Vagina (tissue), 2 donors: ENCODE data around the gene PSMC3.

Experiments
- CTCF ChIP-seq, 3 experiments: fragments of 450-650 bp in 2 of 3; fragments of 200-600 bp in 1 of 3; sonication (generic) in 1 of 3; IDR thresholded peaks; one replicate each; pipeline ENCODE4 v1.5.1; 2017 to 2019; ENCODE audit warnings: antibody characterized with exemption in 3 of 3, mild to moderate bottlenecking in 2 of 3, moderate library complexity in 2 of 3
- POLR2A ChIP-seq, 2 donors: fragments of 450-650 bp; IDR thresholded peaks; one replicate each; pipeline ENCODE4 v1.6.1; 2017; ENCODE audit warnings: antibody characterized with exemption in 2 of 2, mild to moderate bottlenecking in 2 of 2, moderate library complexity in 2 of 2
- POLR2AphosphoS5 ChIP-seq, 2 donors: sonication (generic); formaldehyde crosslinking; IDR thresholded peaks; one replicate each; pipeline ENCODE4 v1.9.0; 2017; ENCODE audit warnings: antibody characterized with exemption in 2 of 2, mild to moderate bottlenecking in 2 of 2, low read depth in 1 of 2; ENCODE audit not compliant: insufficient read depth in 1 of 2

- TF ChIP-seq POLR2A (IDR thresholded peaks at IDR 0.05) (no peak), CTCF (IDR thresholded peaks at IDR 0.05) (no peak), POLR2AphosphoS5 (IDR thresholded peaks at IDR 0.05; ENCODE audit: insufficient read depth in 1 of 2, low read depth in 1 of 2) (no peak)
Observed at GRCh38 chr11:47403571-47403970, 22.7 kb downstream of the PSMC3 start.
